GM18502 (cell line): ENCODE measurements around the gene ADARB2.
A peak's percentile ranks its signal among the peaks of the same experiment; 100 is the strongest.

Source experiments
- ATAC-seq: cut with Tn5 transposase; IDR thresholded peaks from one replicate; pipeline ENCODE4 v1.9.1; 2021; ENCODE audit warnings: mild to moderate bottlenecking; ENCODE audit not compliant: unreplicated experiment, poor library complexity

Gene ADARB2

DNA sequence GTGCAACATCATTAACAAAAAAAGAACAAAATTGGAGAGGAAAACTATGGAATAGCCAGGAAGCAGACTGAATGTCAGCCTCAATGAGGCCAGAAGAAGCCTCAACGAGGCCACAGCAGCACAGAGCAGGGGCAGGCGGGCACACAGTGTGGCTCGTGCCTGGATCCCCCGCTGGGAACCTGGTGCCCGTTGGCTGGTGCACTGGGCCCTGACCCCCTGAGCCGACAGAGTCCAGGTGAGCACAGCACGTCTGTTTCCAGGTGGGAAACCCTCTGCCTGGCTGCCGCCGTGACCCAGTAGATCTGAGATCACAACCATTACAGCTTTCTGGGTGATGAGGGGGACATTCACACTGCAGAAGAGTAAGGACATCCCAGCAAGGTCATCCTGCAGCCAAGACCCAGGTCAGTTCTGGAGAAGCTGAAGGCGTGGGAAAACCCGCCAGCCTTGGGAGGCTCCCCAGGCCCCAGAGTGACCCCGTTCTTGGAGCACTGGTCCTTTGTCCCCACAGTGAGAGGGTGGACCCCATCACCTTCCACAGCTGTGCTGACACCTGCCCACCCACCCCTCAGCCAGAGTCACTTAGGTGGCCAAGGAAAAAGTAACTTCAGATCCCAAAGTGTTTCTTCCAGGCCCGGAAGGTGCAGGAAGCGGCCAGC, 222.1 kb downstream of the ADARB2 start:
- ATAC-seq: no peak

DNA sequence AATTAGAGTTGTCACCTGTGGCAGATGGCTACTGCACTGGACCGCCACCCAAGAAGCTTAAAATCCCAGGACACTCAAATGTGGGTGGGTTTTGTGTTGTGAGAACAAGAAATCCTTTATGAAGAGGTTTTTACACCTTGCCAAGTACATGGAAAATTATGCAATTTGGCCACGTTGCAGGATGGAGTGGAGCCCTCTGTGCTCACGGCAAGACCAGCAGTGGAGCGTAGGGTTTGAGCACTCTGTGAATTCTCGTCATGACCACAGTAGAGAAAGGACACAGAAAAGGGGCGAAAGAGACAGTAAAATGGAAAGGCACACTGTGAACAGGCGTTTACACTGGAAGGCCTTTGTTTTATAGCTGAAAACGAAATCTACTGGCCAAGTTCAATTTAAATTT, 222.6 kb downstream of the ADARB2 start:
- no peak for ATAC-seq

DNA sequence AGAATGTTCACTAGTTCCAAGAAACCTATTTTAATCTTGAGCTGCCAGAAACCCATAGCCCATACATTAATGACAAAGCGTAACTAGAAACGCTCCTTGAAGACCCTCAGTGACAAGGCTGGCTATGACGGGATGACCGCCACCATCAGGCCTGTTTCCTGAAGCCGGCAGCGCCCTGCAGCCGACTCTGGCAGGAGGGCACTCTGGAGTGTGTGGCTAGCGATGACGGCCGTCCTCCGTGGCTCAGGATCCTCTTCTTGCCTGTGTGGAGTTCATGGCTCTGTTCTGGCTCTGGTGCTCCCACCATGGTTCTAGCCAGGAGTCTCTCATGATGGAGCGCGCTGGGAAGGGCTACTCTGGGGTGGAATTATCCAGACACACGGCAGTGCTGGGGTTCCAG, 224.1 kb downstream of the ADARB2 start:
- ATAC-seq: no peak

- ATAC-seq: no peak
Measured at GRCh38 chr10:1509011-1509530, 228.3 kb downstream of the ADARB2 start.

GRCh38 chr10:1508096-1508495, 229.2 kb downstream of the ADARB2 start:
- ATAC-seq: no peak

DNA sequence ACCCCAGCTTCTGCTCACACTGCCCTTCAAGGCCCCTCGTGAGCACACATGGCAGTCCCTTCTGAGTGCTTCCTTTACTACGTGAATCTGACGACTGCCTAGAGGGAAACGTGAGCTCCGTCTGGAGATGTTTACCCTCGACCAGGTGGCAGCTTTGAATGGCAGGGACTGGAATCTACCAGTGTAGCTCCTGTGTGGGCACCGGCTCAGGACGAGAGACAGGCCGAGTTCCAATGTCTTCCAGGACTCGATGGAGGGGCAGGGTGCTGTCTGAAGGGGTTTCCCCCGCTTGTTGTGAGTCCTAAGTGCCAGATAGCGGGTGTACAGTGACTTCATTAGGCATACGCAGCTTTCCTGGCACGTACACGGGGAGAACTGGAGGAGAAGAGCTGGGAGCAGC, 229.9 kb downstream of the ADARB2 start:
- ATAC-seq: no peak

GRCh38 chr10:1504940-1505339, 232.4 kb downstream of the ADARB2 start:
- no peak for ATAC-seq

- no peak for ATAC-seq
Measured at GRCh38 chr10:1504286-1504685, 233.0 kb downstream of the ADARB2 start.

GRCh38 chr10:1502451-1502850, 234.9 kb downstream of the ADARB2 start:
- ATAC-seq: no peak

GRCh38 chr10:1499359-1499957, 237.9 kb downstream of the ADARB2 start:
- no peak for ATAC-seq

DNA sequence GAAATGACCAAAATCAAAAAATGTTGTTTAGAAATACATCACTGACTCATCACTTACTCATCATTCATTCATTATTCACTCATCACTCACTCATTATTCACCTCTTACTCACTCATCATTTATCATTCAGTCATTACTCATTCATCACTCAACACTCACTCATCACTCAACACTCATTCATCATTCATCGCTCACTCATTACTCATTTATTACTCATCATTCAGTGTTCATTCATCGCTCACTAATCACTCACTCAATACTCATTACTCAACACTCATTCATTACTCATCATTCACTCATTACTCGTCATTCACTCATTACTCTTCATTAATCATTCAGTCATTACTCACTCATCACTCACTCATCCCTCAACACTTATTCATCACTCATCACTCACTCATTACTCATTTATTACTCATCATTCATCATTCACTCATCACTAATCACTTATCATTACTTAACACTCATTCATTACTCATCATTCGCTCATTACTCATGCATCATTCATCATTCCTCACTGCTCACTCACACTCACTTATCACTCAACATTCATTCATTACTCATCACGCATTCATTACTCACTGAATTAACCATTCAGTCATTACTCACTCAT, 238.5 kb downstream of the ADARB2 start:
- no peak for ATAC-seq

DNA sequence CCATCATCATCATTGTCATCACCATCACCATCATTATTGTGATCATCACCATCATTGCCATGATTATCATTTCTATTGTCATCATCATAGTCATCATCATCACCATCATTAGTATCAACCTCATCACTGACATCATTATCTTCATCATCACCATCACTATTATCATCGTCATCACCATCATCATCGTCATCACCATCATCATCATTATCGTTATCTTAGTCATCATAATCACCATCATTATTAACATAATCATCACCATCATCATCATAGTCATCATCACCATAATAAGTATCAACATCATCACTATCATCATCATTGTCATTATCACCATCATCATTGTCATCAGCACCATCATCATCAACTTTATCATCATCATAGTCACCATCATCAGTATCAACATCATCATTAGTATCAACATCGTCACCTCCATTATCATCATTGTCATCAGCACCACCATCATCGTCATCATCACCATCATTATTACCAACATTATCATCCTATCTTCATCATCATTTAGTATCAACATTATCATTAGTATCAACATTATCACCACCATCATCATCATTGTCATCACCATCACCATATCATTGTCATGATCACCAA, 241.3 kb downstream of the ADARB2 start:
- no peak for ATAC-seq

DNA sequence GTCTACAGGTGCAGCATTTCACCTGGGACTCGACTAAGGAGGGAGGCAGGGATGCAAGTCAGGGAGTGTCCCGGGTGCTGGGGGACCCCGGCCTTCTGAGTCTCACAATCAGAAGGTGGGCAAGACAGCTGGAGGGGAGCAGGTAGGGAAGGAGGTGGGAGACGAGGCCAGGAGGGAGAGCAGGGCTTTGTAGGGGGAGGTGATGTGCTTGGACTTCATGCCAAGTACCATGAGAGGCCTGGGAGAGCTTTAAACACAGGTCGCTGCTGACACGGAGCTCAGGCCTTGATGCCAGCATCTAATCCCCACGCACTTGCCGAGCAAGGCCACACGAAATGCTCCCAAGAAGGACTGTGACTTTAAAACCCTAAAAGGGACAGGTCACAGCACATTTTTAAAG, 244.7 kb downstream of the ADARB2 start:
- no peak for ATAC-seq

GRCh38 chr10:1491901-1492300, 245.4 kb downstream of the ADARB2 start:
- ATAC-seq: no peak

DNA sequence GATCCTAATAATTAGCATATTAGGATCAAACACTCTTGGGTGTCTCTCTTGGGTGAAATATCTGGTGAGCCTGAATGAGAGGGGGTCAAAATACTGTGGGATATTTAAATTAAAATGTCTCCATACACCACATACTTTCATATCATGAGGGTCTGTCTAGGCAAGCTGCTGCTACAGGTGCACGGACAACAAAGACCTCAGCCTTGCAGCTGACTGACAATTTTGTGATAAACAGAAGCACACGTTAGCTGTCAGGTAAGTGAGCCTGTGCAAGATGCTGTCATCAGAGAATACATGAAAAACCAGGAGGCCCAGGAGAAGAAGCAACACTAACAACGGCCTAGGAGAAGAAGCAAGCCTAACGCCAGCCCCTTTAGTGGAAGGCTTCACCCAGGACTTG, 247.5 kb downstream of the ADARB2 start:
- ATAC-seq: no peak

DNA sequence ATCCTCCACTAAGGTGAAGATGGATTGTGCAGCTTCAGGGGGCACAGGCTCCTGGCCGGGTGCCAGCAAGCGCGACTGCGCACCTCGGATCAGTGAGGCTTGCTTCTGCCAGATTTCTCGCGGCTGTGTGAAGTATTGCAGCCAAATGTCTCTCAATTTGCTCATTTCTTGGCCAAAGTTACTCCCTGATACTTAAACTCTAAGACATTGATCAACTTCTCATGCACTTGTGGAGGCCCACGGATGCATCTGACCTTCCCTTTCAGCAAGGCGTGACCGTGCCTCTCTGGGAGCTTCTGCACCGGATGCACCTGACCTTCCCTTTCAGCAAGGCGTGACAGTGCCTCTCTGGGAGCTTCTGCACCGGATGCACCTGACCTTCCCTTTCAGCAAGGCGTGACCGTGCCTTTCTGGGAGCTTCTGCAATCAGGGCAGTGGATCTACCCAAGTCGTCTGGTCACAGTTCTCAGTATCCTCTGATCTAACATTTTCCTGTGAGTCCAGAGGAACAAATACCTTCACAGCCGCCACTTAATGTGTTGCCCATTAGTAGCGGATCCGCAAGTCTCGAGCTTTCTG, 248.3 kb downstream of the ADARB2 start:
- ATAC-seq: peak; percentile 98

DNA sequence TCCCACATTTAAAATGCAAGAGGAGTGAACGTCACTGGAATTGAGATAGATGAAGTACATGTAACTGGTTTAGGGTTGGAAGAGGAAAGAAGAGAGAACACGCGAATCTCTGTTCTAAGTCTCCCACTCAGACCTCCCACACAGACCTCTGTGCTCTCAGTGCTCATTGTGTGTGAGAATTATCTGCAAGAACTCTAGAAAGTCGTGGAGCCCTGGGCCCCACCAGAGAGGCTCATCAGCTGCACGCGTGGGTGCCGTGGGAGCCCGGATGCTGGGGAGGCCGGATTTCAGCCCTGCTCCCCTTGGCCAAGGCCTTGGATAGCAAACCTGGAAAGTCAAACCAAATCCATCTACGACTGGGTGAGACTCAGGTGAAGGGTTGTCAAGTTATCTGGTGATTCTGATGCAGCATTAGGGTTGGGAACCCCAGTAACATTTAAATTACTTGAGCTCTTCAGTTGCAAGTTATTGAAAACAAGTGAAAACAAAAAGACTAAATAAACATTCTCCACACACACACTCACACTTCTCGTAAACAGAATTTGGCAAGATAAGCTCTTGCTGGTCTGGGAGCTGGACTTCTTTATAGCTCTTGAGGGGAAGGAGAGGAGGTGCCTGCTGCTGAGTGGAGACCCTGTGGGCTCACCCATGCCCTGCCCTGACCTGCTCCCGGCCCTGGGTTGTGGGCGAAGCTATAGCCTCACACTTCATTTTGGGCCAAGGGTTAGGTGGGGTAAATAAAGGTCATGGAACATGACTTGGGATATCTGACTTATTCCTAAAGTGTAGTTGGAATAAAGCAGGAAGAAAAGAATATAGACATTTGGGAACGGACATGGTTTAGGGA, 250.3 kb downstream of the ADARB2 start:
- no peak for ATAC-seq

DNA sequence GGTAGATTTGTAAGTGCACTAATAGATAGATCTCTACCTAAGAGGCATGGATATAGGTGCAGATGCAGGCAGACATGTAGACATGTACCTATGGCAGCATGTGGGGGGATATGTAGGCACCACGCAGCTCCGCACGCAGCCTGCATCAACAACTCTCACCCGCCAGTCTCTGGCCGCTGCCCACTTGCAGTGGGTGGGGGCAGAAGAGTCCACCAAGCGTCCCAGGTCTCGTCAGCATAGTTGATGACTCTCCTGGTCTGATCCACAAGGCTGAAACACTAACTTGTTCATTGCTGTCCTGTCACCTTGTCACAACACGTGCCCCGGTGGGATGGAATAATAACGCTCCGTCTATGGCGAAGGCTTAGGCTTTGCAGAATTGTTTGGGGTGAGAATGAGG, 252.0 kb downstream of the ADARB2 start:
- ATAC-seq: no peak

DNA sequence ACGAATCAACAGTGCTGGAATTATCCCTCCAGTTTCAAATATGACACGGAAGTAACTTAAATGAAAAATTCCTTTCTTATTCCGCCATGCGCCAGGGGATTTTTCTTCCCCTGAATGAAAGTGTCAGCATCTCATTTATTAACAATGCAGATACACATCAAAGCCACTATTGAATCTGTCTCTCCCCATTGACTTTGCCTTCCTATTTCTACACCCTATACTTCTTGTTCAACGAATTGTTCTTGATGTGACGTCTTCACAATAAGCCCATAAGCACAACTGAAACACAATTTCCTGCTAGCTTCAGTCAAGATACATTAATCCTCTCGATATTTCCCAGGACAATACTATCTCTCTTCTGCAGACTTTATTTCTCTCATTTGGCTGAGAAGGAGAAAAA, 253.5 kb downstream of the ADARB2 start:
- ATAC-seq: no peak

- ATAC-seq: no peak
Measured at GRCh38 chr10:1483246-1483645, 254.1 kb downstream of the ADARB2 start.
